ENCODE results near the gene SFMBT1.

Gene SFMBT1

DNA sequence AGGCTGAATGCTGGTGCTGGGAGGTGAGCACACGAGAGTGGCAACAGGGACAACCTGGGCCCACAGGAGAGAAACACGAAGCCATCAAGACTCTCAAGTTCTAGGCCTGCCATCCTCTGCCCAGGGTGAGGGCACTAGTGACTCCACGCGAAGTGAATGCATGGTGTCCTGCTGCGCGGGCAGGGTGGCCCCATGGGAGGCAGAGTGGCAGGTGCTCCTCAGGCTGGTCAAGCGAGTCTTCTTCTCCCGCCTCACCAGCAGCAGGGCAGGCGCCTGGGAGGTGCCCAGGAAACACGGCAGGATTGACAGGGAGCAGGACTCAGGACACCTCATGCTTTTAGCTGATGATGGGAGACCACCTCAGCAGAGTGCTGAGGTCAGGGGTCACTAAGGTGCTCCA is 175.4 kb downstream of the SFMBT1 start (continued):
- no peak for TF ChIP-seq ZNF175 (tag by site-specific recombination; IDR thresholded peaks at IDR 0.05)
- TF ChIP-seq, protein P1, sequence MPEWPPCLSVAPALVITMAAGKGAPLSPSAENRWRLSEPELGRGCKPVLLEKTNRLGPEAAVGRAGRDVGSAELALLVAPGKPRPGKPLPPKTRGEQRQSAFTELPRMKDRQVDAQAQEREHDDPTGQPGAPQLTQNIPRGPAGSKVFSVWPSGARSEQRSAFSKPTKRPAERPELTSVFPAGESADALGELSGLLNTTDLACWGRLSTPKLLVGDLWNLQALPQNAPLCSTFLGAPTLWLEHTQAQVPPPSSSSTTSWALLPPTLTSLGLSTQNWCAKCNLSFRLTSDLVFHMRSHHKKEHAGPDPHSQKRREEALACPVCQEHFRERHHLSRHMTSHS (tag by site-specific recombination; IDR thresholded peaks at IDR 0.05) = no peak
- no peak for TF ChIP-seq SETDB1 (IDR thresholded peaks at IDR 0.05; ENCODE audit: insufficient read length, low read length)
- TF ChIP-seq PRDM1 (tag by site-specific recombination; IDR thresholded peaks at IDR 0.05) = no peak
- TF ChIP-seq, protein P2, sequence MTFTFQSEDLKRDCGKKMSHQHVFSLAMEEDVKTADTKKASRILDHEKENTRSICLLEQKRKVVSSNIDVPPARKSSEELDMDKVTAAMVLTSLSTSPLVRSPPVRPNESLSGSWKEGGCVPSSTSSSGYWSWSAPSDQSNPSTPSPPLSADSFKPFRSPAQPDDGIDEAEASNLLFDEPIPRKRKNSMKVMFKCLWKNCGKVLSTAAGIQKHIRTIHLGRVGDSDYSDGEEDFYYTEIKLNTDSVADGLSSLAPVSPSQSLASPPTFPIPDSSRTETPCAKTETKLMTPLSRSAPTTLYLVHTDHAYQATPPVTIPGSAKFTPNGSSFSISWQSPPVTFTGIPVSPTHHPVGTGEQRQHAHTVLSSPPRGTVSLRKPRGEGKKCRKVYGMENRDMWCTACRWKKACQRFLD (tag by site-specific recombination; IDR thresholded peaks at IDR 0.05) = no peak
- no peak for TF ChIP-seq ZNF248 (tag by site-specific recombination; IDR thresholded peaks at IDR 0.05)
- TF ChIP-seq ZNF571 (tag by site-specific recombination; IDR thresholded peaks at IDR 0.05) = no peak
- no peak for TF ChIP-seq ZNF843 (tag by site-specific recombination; IDR thresholded peaks at IDR 0.05)

DNA sequence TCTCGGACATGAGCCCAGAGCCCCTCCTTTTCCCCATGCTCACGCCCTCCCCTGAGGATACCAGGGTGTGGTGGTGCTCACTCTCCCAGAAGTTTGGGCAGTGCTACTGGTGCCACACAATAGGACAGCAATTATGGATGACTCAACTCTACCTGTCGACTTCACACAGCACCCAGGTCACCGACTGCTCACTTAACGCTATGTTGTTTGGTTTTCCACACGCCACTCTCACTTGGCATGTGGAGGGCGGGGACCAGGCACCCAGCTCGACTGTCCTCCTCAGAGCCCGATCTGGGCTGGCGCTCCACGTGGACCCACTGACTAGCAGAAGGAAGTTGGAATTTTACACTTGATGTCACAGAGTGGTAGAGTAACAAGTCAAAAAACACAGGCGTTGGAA is 179.4 kb downstream of the SFMBT1 start:
- no peak for TF ChIP-seq TCF7L2 (IDR thresholded peaks at IDR 0.05; ENCODE audit: borderline replicate concordance, low read depth, low read length)
- no peak for TF ChIP-seq ZNF24 (tag by site-specific recombination; IDR thresholded peaks at IDR 0.05)
- TF ChIP-seq ZNF19 (tag by site-specific recombination; IDR thresholded peaks at IDR 0.05; ENCODE audit: low read depth) = no peak
- TF ChIP-seq KLF8 (tag by site-specific recombination; IDR thresholded peaks at IDR 0.05) = no peak
- no peak for TF ChIP-seq ZNF239 (tag by site-specific recombination; IDR thresholded peaks at IDR 0.05)
- no peak for TF ChIP-seq YY2 (tag by site-specific recombination; IDR thresholded peaks at IDR 0.05)
- no peak for TF ChIP-seq ZNF121 (tag by site-specific recombination; IDR thresholded peaks at IDR 0.05)
- no peak for TF ChIP-seq KLF10 (tag by site-specific recombination; IDR thresholded peaks at IDR 0.05)
- no peak for TF ChIP-seq ZNF776 (tag by site-specific recombination; IDR thresholded peaks at IDR 0.05; ENCODE audit: borderline replicate concordance)
- TF ChIP-seq GLI2 (tag by site-specific recombination; IDR thresholded peaks at IDR 0.05; ENCODE audit: borderline replicate concordance, low read depth) = no peak
- TF ChIP-seq ZBTB17 (tag by site-specific recombination; IDR thresholded peaks at IDR 0.05) = no peak
- no peak for TF ChIP-seq ZNF292 (tag by site-specific recombination; IDR thresholded peaks at IDR 0.05; ENCODE audit: borderline replicate concordance, low read depth)
- TF ChIP-seq ZNF140 (tag by site-specific recombination; IDR thresholded peaks at IDR 0.05) = no peak
- TF ChIP-seq EGR2 (tag by site-specific recombination; IDR thresholded peaks at IDR 0.05; ENCODE audit: low read depth) = no peak
- TF ChIP-seq YY1 (tag by site-specific recombination; IDR thresholded peaks at IDR 0.05) = no peak
- no peak for TF ChIP-seq ZNF184 (tag by site-specific recombination; IDR thresholded peaks at IDR 0.05)
- Histone ChIP-seq H3K36me3 (ENCODE audit: control insufficient read depth in 2 of 2, insufficient read depth in 1 of 2, low read length in 2 of 2) (no peaks in the 10 kb centered on the region), H3K27ac (ENCODE audit: extremely low read depth, low read depth, low read length) (no peak overlapping the region), H3K9me3 (ENCODE audit: control insufficient read depth, insufficient read depth, low read depth, low read length) (no peaks in the 10 kb centered on the region), H3K4me1 (ENCODE audit: control insufficient read depth, insufficient read depth, low read length) (no peaks in the 10 kb centered on the region), H3K4me3 (ENCODE audit: low read depth, low read length) (no peak overlapping the region)
- POLR2A ChIA-PET = no interaction called here
- CTCF ChIA-PET = no interaction called here

DNA sequence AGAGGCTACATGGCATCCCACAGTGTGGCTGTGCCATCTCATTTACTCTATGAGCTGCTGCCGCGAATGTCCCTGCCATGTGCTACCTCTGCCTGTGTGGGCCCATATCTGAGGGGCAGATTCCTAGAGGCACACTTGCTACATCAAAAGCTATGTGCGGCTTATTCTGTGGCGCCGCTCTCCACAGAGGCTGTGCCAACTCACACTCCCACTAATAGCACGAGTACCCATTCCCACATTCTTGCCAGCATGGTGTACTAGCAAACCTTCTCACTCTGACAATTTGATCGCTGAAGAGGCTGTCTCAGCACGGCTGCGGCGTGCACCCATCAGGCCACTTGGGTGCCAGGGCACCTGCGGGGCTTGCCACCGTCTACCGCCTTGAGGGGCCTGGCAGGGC is 179.9 kb downstream of the SFMBT1 start:
- Histone ChIP-seq H3K27ac (ENCODE audit: extremely low read depth, low read depth, low read length) (no peak overlapping the region), H3K4me3 (ENCODE audit: low read depth, low read length) (no peak overlapping the region), H3K4me1 (ENCODE audit: control insufficient read depth, insufficient read depth, low read length) (no peaks in the 10 kb centered on the region), H3K36me3 (ENCODE audit: control insufficient read depth in 2 of 2, insufficient read depth in 1 of 2, low read length in 2 of 2) (no peaks in the 10 kb centered on the region), H3K9me3 (ENCODE audit: control insufficient read depth, insufficient read depth, low read depth, low read length) (no peaks in the 10 kb centered on the region)
- POLR2A ChIA-PET = no interaction called here
- no peak for TF ChIP-seq ZNF394 (tag by site-specific recombination; IDR thresholded peaks at IDR 0.05; ENCODE audit: borderline replicate concordance)
- TF ChIP-seq ZIC2 (tag by site-specific recombination; IDR thresholded peaks at IDR 0.05) = no peak
- no peak for TF ChIP-seq ZNF157 (tag by site-specific recombination; IDR thresholded peaks at IDR 0.05)
- TF ChIP-seq ZNF155 (tag by site-specific recombination; IDR thresholded peaks at IDR 0.05) = no peak
- no peak for TF ChIP-seq ZNF473 (tag by site-specific recombination; IDR thresholded peaks at IDR 0.05)
- TF ChIP-seq ZNF837 (tag by site-specific recombination; IDR thresholded peaks at IDR 0.05) = no peak
- TF ChIP-seq ZNF324 (tag by site-specific recombination; IDR thresholded peaks at IDR 0.05) = no peak
- TF ChIP-seq ZNF239 (tag by site-specific recombination; IDR thresholded peaks at IDR 0.05) = no peak
- TF ChIP-seq ZNF549 (tag by site-specific recombination; IDR thresholded peaks at IDR 0.05) = no peak
- no peak for TF ChIP-seq KLF9 (tag by site-specific recombination; IDR thresholded peaks at IDR 0.05; ENCODE audit: low read depth)
- TF ChIP-seq ZNF654 (tag by site-specific recombination; IDR thresholded peaks at IDR 0.05; ENCODE audit: low read depth) = no peak
- CTCF ChIA-PET = no interaction called here

Data from HEK293 (cell line).